HG03342 (cell line): ENCODE measurements around the gene BDH1.

Experiments
- ATAC-seq: cut with Tn5 transposase; IDR thresholded peaks from one replicate; pipeline ENCODE4 v1.9.1; 2021; ENCODE audit warnings: mild to moderate bottlenecking, moderate library complexity; ENCODE audit not compliant: unreplicated experiment

Gene BDH1

DNA sequence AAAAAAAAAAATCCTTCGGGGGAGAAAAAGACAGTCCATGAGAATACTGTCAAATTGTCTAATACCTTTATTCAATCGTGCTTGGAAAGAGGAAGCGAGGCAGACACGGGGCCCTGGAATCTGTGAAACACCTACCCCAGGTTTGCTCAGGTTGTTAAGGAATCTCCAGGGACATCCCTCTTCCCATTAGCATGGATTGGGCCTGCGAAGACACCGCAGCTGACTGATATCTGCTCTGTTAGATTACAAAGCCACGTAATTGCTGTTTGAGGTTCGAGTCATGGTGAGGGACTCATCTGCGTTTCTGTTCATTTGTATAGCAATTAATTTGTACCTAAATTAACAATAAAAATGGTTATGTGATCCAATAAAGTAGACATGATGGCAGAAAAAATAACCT, 91.0 kb downstream of the BDH1 start:
- no peak for ATAC-seq

DNA sequence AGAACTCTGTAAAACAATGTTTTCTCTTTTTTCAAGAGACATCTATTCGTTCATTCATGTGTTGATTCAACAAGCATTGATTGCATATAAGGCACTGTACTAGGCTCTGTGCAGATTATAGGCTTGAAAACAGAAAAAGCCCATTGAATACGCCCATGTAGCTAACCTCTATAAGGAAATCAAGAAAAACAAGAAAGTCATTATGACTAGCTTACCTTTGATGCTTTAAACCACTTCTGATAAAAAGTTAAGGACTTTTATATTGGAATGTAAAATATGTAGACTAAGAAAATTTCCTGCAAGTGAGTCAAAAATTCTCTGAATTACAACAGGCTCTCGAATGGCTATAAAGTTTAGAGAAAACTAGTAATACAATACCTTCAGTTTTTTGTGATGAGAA, 92.5 kb downstream of the BDH1 start:
- ATAC-seq: no peak

DNA sequence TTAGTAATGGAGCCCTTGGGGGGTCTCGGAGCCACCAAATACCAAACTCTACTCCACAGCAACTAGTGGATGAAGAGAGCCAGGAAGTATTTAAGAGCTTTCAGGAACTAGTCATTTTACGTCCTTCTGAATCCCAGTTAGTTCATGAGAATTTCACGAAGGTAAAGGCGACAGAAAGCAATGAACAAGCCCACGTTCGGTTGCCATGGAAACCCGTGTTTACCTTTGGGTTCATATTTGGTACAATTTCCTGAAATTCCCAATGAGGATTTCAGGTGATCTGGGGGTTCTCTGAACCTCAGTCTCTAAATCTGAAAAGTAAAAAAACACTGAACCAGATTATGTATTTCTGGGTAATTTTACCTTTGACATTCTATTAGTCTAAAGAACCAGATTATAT, 93.0 kb downstream of the BDH1 start:
- no peak for ATAC-seq

DNA sequence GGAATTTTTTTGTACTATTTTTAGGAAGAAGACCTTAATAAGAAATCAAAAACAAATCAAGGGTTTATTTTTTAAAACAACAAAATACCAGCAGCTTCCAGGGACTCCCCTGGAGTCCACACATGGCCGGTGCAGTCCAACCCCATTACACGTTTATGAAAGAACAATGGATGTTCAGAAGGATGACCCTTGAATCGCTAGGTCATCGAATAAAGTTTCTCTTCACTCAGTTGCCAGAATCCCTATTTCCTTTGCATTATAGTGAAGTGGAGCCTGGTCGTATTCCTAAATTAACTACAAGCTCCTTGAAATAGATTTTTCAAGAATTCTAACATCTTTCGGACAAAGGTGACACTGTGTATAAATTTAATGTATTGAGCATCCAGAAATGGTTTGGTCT, 95.1 kb downstream of the BDH1 start:
- ATAC-seq: no peak

DNA sequence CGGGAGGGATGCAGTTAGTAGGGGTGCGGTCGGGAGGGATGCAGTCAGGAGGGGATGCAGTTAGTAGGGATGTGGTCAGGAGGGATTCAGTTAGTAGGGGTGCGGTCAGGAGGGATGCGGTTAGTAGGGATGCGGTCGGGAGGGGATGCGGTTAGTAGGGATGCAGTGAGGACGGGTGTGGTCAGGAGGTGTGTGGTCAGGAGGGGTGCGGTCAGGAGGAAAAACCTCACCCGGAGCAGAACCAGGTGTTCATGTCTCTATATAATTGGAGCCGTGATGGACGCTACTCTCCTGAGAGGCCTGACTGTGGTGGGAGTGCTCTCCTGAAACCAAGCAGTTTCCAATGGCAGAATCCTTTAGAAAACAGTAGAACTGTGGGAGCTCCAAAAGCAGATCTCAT, 95.8 kb downstream of the BDH1 start:
- no peak for ATAC-seq
